GM19025 (cell line): Measurements from ENCODE around the gene GPC5.

ENCODE experiments used
- ATAC-seq: cut with Tn5 transposase; IDR thresholded peaks from one replicate; pipeline ENCODE4 v1.9.1; 2021; ENCODE audit warnings: mild to moderate bottlenecking, low read depth, moderate library complexity; ENCODE audit not compliant: unreplicated experiment

Gene GPC5

GRCh38 chr13:92566767-92567166 lies 1168.3 kb downstream of the GPC5 start:
- ATAC-seq = no peak

- ATAC-seq = no peak
These were observed 1173.8 kb downstream of the GPC5 start for GRCh38 chr13:92572190-92572589.

- no peak for ATAC-seq
These were observed 1175.1 kb downstream of the GPC5 start for GRCh38 chr13:92573467-92574057.

- ATAC-seq = no peak
These were observed 1176.1 kb downstream of the GPC5 start for GRCh38 chr13:92574499-92574898.

GRCh38 chr13:92575777-92576176 lies 1177.4 kb downstream of the GPC5 start:
- no peak for ATAC-seq

- ATAC-seq = no peak
These were observed 1179.9 kb downstream of the GPC5 start for GRCh38 chr13:92578358-92578757.

- ATAC-seq = no peak
These were observed 1191.5 kb downstream of the GPC5 start for GRCh38 chr13:92589955-92590354.

GRCh38 chr13:92590503-92590908 lies 1192.1 kb downstream of the GPC5 start:
- no peak for ATAC-seq

- ATAC-seq = no peak
These were observed 1192.7 kb downstream of the GPC5 start for GRCh38 chr13:92591117-92591516.

GRCh38 chr13:92592757-92593156 lies 1194.3 kb downstream of the GPC5 start:
- no peak for ATAC-seq

GRCh38 chr13:92602560-92602959 lies 1204.1 kb downstream of the GPC5 start:
- no peak for ATAC-seq

GRCh38 chr13:92609376-92609775 lies 1211.0 kb downstream of the GPC5 start:
- no peak for ATAC-seq

GRCh38 chr13:92612892-92613291 lies 1214.5 kb downstream of the GPC5 start:
- ATAC-seq = no peak

GRCh38 chr13:92613921-92614320 lies 1215.5 kb downstream of the GPC5 start:
- no peak for ATAC-seq

GRCh38 chr13:92621985-92622384 lies 1223.6 kb downstream of the GPC5 start:
- no peak for ATAC-seq

- no peak for ATAC-seq
These were observed 1224.5 kb downstream of the GPC5 start for GRCh38 chr13:92622905-92623304.

GRCh38 chr13:92626274-92626673 lies 1227.9 kb downstream of the GPC5 start:
- no peak for ATAC-seq

- ATAC-seq = no peak
These were observed 1242.5 kb downstream of the GPC5 start for GRCh38 chr13:92640936-92641335.

GRCh38 chr13:92649140-92649813 lies 1250.9 kb downstream of the GPC5 start:
- ATAC-seq = no peak

- no peak for ATAC-seq
These were observed 1257.7 kb downstream of the GPC5 start for GRCh38 chr13:92656103-92656502.

GRCh38 chr13:92656648-92657047 lies 1258.2 kb downstream of the GPC5 start:
- no peak for ATAC-seq

GRCh38 chr13:92657565-92657964 lies 1259.1 kb downstream of the GPC5 start:
- no peak for ATAC-seq
